ENCODE data around the gene FUT7. TPM values are rescaled to one million over a fixed set of nuclear protein-coding genes. Genes with fewer than 3 reads are reported as not detected.

The FUT7 gene
- total RNA-seq, 1 experiment from 2014 or later: not detected

DNA sequence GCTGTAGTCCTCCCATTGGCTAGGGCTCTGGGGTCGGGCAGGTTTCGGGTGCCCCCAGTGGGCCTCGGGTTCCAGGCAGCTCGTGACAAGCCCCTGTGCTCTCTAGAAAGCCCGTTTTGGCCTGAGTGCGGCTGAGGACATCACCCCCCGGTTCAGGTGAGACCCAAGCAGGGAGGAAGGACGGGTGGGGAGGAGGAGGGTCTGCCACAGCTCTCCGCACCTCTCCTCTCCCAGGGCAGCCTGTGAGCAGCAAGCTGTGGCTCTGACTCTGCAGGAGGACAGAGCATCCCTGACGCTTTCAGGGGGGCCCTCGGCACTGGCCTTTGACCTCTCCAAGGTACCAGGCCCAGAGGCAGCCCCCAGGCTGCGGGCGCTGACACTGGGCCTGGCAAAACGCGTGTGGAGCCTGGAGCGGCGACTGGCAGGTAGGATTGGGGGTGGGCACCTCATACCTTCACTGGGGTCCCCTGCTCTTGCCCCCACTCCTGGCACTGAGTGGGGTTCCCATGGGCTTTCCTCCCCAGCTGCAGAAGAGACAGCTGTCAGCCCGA, 39.0 kb downstream of the FUT7 start:
- TF ChIP-seq CTCF (conservative IDR thresholded peaks at IDR 0.05): no peak

More for the DNA sequence above, 39.0 kb downstream of the FUT7 start:
- no peaks in the 10 kb centered on the region for H3K79me1 ChIP-seq (ENCODE audit: insufficient read depth, low read depth, low read length, poor library complexity, severe bottlenecking)
- Mint-ChIP-seq H3K9me3 (peaks cover 9 to 10% of the 10 kb centered on the region in 2 experiments; a peak in 3 of 5 replicates), H3K36me3 (ENCODE audit: insufficient read depth in 1 of 3, low read depth in 3 of 3) (peaks cover 2 to 8% (median 2%) of the 10 kb centered on the region in 3 experiments; a peak in 5 of 7 replicates), H3K27me3 (ENCODE audit: low read depth) (peaks cover 26% of the 10 kb centered on the region), H3K27ac (no peak overlapping the region), H3K4me3 (peak overlapping the region; percentile 81 to 89), H3K4me1 (peaks cover 10 to 12% of the 10 kb centered on the region in 2 experiments)
- H3K23ac ChIP-seq (ENCODE audit: insufficient read length, low read depth, low read length): no peak overlapping the region
- peaks cover 6% of the 10 kb centered on the region for H3K23me2 ChIP-seq (ENCODE audit: insufficient read length, low read depth, low read length, poor library complexity, severe bottlenecking)
- H4K20me1 ChIP-seq (ENCODE audit: control insufficient read depth, insufficient read depth, insufficient read length): no peaks in the 10 kb centered on the region
- no peak overlapping the region for H2BK15ac ChIP-seq (ENCODE audit: low read depth, low read length)
- no CpG with 5 or more reads among the region's 18 CpGs for WGBS (ENCODE audit: extremely low coverage, insufficient read length, low lambda C conversion rate)
- no peak overlapping the region for H3K18ac ChIP-seq (ENCODE audit: insufficient read length, low read depth, low read length)
- DNase-seq: no peak
- peak overlapping the region; percentile 66 for H3K4me2 ChIP-seq (ENCODE audit: insufficient read depth, insufficient read length, low read length)
- no peak overlapping the region for H3T11ph ChIP-seq (ENCODE audit: low read length)
- no peak overlapping the region for H2BK5ac ChIP-seq (ENCODE audit: insufficient read length, low read length)
- no peaks in the 10 kb centered on the region for H3K27me3 ChIP-seq (ENCODE audit: insufficient read depth, low read length)
- H3K79me2 ChIP-seq (ENCODE audit: insufficient read depth, low read length): no peaks in the 10 kb centered on the region
- no peak overlapping the region for H4K8ac ChIP-seq (replicated peaks; ENCODE audit: insufficient read length, low read depth, low read length)
- no peaks in the 10 kb centered on the region for H3K9me3 ChIP-seq (ENCODE audit: control insufficient read depth, low read depth, low read length)
- H4K91ac ChIP-seq (ENCODE audit: insufficient read length, low read depth, low read length): no peak overlapping the region
- no peak overlapping the region for H3K27ac ChIP-seq (ENCODE audit: insufficient read length, low read depth, low read length)
- no peak overlapping the region for H2BK120ac ChIP-seq (ENCODE audit: low read depth, low read length, poor library complexity, severe bottlenecking)
- no peak overlapping the region for H4K5ac ChIP-seq (ENCODE audit: insufficient read length, low read depth, low read length)
- no peak overlapping the region for H2AK5ac ChIP-seq (ENCODE audit: insufficient read length, low read length)
- H2BK12ac ChIP-seq (ENCODE audit: insufficient read length, low read depth, low read length): no peak overlapping the region
- H2BK20ac ChIP-seq (ENCODE audit: low read depth, low read length, poor library complexity, severe bottlenecking): no peak overlapping the region
- no peak overlapping the region for H2AFZ ChIP-seq (ENCODE audit: low read length)
- no peaks in the 10 kb centered on the region for H3K4me1 ChIP-seq (ENCODE audit: insufficient read depth, low read length)
- no peak overlapping the region for H3K56ac ChIP-seq (ENCODE audit: insufficient read length, low read depth, low read length)
- H3K9ac ChIP-seq (ENCODE audit: extremely low read depth, insufficient read length, low read length): peak overlapping the region; percentile 40
- no peak overlapping the region for H3K4ac ChIP-seq (ENCODE audit: low read depth, low read length)
- H3K14ac ChIP-seq (ENCODE audit: insufficient read depth, low read length): no peak overlapping the region

Data from H9 (cell line).